Stimulated activated CD4-positive, alpha-beta T cell treated with anti-CD3 and anti-CD28 coated beads, Interleukin-4, amount 100 ng/mL, for 1 hour (primary cell): ENCODE data around the gene NOP14.
"Not testable (repeated sequence)": the region's sequence is repeated elsewhere in the genome, so short reads cannot be mapped to it uniquely, and the experiment has no call there.

Experiments used
- DNase-seq: peaks from one replicate; pipeline ENCODE4 v3.0.0-alpha.2; 2020

Gene NOP14

GRCh38 chr4:2961421-2961810 is 1.8 kb downstream of the NOP14 start:
- no peak for DNase-seq

- not testable (repeated sequence) for DNase-seq
These were observed 2.8 kb downstream of the NOP14 start for GRCh38 chr4:2960450-2960849.

DNA sequence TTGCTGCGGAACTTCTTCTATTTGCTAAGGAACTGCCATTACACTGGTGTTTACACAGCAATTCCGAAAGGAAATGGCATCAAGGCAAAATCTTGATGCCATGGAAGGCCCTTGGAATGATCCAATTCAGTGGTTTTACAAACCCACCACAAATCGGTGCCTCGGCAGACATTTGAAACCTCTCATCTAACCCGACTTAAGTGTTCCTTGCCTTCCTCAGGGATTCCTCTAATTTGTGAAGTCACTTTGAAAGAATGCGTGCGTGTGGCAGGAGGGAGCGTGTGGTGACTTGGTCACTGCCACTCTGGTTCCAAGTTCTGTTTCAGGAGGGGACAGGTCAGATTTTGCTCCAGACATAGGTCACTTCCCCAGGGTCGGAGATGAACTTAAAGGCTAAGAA is 4.8 kb downstream of the NOP14 start:
- DNase-seq: no peak

DNA sequence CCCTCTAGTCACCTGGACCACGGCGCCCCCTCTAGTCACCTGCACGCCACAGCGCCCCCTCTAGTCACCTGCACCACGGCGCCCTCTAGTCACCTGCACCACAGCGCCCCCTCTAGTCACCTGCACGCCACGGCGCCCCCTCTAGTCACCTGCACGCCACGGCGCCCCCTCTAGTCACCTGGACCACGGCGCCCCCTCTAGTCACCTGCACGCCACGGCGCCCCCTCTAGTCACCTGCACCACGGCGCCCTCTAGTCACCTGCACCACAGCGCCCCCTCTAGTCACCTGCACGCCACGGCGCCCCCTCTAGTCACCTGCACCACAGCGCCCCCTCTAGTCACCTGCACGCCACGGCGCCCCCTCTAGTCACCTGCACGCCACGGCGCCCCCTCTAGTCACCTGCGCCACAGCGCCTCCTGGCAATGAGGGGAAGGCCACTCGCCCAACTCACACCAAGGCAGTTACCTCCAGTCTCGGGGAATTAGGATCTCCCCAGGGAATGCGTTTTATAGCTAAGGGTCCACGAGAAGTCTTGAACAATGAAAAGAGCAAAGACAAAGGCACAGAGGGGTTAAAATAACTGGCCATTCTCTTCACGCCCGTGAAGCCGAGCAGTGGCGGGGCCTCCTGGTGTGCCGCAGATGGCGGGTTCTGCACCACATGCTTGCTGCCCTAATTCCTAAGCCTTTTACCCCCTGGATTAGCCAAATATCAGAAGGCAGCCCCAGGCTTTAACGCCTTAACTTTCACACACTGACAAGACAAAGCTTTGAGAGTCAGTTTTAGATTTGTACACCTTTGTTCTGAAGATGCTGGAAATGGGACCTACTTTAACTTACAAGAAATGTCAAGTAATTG is 7.8 kb downstream of the NOP14 start:
- not testable (repeated sequence) for DNase-seq

- DNase-seq: peak; percentile 75
These were observed 8.6 kb downstream of the NOP14 start for GRCh38 chr4:2954358-2955185.

DNA sequence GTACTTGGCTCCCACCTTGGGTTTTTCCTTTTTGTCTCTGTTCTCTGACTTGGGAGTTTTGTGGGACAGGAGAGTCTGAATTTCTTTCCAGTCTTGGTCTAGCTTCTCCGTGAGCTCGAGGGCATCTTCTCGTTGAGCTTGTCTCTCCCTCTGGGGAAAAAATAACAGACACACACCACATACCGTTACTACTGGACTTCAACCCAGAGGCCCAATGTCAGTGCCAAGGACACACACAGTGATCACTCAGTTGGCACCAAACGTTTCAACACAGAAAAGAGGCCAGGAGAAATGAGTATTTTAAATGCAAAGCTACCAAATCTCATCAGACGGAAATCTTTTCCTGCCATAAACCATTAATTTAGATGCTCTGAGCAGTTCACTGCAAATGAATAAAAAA is 9.7 kb downstream of the NOP14 start:
- DNase-seq: no peak

DNA sequence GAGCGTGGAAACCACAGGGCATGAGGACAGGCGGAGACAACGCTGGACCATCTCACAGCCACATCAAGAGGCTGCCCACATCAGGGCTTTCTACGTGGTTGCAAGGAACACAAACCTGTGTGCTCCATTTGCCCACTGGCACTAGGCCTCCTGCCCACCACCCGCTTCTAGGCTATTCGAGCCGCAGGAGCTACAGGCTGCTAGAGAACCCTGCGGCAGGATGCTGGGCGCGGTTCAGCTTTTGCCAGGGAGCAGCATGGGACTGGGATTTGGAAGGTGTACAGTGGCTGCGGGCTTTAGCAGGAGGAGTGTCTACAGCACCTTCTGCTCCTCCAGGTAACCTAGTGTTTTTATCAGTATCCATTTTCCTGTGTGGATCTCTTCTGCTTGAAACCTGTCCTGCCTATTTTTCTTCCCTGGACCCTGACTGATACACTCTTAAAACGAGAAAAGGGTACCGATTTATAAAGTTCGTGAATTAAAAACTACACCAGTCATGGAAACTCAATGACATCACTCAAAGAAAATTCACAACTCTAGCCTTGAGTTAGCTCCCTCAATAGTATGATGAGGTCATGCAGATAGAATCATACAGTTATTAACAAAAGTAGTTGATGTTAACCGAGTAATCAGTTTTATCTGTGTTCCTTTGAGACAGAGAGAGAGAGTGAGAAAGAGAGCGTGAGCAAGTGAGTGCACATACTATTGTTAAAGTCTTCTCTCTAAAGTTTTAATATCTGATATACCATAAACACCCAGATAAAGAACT is 12.8 kb downstream of the NOP14 start:
- no peak for DNase-seq

DNA sequence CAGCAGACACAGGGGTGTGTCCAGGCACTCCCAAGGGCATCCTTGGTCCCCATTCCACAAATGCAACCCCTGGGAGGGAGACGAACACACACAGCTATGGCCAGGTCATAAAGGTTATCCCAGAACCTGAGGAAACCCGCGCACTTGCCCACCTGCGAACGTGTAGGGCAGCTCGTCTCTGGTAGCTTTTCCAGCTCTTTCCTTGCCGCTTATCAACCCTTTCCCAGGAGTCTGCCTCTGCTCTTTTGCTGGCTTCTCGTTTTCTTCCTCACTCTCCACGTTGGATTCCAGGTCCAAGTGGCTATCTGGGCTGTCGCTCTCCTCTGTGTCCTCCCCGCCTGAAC is 13.5 kb downstream of the NOP14 start:
- DNase-seq: no peak

- DNase-seq: no peak
These were observed 14.1 kb downstream of the NOP14 start for GRCh38 chr4:2948895-2949781.

DNA sequence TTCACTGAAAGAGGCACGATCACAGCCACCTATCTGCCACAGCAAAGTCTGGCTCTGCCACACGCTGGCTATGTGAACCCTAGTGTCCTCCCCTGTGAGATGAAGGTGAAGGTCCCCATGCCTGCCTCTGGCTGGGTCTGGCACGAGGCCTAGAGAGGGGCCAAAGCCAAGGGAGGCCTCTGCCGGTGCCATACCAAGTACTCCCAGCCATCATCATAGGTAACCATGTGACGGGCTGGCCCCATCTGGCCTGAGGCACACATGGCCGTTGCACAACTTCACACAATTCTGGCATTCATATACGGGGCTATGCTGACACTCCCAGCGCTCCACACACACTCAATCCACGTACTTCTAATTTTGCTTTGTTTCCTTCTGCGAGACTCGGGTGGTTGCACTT is 15.3 kb downstream of the NOP14 start:
- DNase-seq: no peak

DNA sequence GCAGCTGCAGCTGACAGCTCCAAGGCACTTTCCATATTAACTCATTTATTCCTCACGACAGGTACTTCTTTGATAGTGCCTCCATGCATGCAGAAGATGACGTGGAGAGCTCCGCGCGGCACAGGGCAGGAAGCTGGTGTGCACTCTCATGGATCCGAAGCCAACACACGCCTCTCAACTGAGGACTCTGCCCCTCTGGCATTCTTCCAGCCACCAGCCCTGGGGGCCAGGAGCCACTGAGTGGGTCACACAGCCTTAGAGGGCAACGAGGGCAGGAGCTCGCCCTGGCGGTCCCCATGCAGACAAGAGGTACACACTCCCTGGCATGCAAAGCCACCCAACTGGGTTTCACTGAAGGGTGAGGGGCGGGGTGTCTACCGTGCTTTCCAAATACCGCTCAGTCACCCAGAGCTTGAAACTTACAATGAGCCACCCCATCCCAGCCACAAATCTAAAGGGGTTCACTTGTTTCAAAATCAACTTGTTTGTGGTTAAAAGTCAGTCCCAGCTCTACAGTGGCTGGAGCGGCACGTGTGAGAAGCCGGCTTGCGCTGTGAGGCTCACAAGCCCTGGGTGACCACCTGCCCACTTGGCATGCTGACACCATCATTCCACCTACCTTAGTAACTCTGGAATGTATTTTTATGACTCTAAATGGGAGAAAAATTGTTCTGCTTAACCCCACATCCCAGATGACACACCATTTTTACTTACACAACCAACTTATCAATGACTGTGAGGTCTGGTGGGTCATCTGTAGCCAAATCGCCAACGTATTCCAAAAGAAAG is 16.2 kb downstream of the NOP14 start:
- DNase-seq: no peak

DNA sequence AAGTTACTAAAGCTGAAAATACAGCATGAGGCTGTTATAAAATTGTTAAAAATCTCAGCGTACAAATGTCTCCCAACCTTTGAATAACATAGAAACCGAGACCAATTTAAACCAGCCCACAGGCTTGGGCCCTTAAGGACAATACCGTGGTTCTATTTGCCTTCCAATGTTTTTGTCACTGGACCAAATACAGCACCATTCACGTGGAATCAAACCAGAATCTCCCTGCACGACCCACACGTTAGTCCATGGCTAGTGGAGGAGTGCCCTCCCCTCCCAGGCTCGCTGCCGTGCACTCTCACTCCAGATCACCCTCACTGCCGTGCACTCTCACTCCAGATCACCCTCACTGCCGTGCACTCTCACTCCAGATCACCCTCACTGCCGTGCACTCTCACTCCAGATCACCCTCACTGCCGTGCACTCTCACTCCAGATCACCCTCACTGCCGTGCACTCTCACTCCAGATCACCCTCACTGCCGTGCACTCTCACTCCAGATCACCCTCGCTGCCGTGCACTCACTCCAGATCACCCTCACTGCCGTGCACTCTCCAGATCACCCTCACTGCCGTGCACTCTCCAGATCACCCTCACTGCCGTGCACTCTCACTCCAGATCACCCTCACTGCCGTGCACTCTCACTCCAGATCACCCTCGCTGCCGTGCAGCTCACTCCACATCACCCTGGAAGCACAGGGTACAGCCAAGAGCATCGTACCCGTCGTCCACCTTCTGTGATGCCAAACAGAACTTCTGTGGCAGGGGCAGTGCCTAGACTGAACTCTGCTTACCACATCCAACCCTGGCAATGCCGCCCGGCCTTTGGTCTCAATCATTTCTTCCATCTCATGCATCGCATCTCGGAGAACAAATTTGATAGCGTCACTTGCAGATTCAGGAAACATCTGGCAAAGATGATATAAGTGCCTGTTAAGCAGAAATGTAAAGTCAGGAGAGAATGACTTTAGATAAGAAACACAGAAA is 17.3 kb downstream of the NOP14 start:
- not testable (repeated sequence) for DNase-seq

DNA sequence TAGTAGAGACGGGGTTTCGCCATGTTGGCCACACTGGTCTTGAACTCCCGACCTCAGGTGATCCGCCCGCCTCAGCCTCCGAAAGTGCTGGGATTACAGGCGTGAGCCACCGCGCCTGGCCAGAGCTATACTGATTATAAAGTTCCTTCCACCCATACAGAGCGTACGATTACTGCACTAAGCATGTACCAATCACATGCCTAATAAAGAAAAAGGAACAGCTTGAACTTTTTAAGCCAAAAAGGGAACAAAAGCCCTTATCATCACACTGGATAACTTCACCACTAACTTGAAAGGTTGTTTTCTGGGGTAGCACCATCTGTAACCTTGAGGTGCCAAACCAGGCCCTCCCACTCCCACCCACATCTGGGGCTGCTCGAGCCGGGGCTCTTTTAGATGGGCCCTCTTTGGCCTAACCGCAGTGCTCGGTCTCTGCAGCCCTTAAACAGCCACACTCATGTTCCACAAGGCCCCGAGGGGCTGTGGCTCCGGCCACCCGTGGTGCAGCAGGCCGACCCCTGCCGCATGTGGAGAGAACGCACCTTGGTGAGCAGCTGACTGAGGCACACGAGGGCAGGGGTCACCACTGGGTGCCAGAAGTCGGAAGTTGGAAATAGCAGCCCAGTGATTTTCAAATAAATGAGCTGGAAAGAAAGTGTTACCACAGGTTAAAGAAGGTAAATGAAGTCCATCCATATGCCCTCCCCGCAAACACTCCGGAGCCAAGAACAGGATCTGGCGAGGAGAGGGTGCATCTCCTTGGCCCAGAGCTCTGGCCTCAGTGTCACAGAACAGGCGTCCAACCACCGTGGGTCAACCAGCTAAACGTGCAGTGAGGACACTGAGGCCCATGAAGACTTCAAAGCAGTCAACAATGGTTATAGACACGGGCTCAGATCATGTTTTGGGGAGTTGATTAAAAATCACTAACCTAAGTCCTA is 18.4 kb downstream of the NOP14 start:
- DNase-seq: no peak

- DNase-seq: no peak
These were observed 19.1 kb downstream of the NOP14 start for GRCh38 chr4:2944091-2944482.

- DNase-seq: no peak
These were observed 19.7 kb downstream of the NOP14 start for GRCh38 chr4:2943364-2944090.

DNA sequence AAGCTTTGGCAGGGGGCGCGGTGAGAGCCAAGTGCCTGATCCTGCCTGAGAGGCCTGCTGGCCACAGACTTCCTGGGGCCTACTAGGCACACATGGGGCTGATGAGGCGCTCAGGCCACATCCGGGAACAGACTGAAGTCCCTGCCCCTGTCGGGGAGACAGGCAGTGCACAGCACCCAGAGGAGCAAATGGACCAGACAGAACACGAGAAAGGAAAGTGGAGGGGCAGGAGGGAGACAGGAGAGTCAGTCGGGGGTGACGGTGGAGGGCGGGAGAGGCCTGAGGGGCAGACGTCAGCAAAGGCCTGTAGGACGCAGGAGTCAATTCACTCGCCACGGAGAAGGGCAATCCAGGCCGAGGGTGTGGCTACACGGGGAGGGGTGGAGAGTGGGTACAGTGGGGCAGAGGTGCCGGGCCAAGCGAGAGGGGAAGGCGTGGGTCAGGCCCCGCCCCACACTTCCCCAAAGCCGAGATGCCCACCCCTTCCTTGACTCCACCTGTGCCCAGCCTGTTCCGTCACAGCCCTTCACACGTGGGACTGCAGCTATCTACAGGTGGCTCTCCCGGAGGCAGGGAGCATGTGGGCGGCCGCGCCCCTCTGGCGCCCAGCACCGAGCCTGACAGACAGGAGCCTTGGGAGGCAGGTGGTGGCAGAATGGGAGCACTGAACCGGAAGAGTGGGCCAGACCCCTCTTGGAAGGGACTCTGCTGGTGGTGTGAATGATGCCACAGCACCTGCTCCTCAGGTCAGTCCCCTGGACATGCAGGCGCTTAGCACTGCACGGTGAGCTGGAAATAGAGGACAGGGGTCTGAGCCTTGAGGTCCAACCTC is 20.5 kb downstream of the NOP14 start:
- no peak for DNase-seq

- no peak for DNase-seq
These were observed 21.1 kb downstream of the NOP14 start for GRCh38 chr4:2942037-2942531.
